Measurements from ENCODE around the gene CROT. TPM values are rescaled to one million over a fixed set of nuclear protein-coding genes. Genes with fewer than 3 reads are reported as not detected.

CROT gene
- total and polyA plus RNA-seq, 2 donors from 2014 or later = 17.0 to 23.2 TPM

- no peaks in the 10 kb centered on the region for H3K9me3 ChIP-seq (ENCODE audit: control insufficient read depth in 2 of 3, insufficient read depth in 1 of 3, low read length in 3 of 3)
- H3K4me3 ChIP-seq (ENCODE audit: low read length in 3 of 3) = no peak overlapping the region
- TF ChIP-seq CTCF (IDR thresholded peaks at IDR 0.05; ENCODE audit: borderline replicate concordance, extremely low read depth, insufficient read depth) = no peak
- DNase-seq (no peak), FAIRE-seq (no peak)
- H3K27ac ChIP-seq (ENCODE audit: low read depth in 2 of 2, low read length in 2 of 2) = no peak overlapping the region
- H3K9ac ChIP-seq (ENCODE audit: low read length in 3 of 3) = no peak overlapping the region
- peaks cover 0 to 9% (median 0%) of the 10 kb centered on the region in 3 donors for H3K36me3 ChIP-seq (ENCODE audit: control insufficient read depth in 2 of 3, insufficient read depth in 3 of 3, low read length in 3 of 3)
- intact Hi-C loops (cut with DNase I) = no loop called here
- H3K27me3 ChIP-seq (ENCODE audit: control insufficient read depth, insufficient read depth, low read length) = no peaks in the 10 kb centered on the region
- H3K4me1 ChIP-seq (ENCODE audit: control insufficient read depth in 2 of 3, insufficient read depth in 2 of 3, low read depth in 1 of 3, low read length in 3 of 3) = peaks cover 2 to 6% (median 3%) of the 10 kb centered on the region in 3 donors
These were observed 1.7 kb downstream of the CROT start for GRCh38 chr7:87347207-87347606.

GRCh38 chr7:87347664-87348063 lies 2.2 kb downstream of the CROT start:
- no peaks in the 10 kb centered on the region for H3K9me3 ChIP-seq (ENCODE audit: control insufficient read depth in 2 of 3, insufficient read depth in 1 of 3, low read length in 3 of 3)
- no peak overlapping the region for H3K27ac ChIP-seq (ENCODE audit: low read depth in 2 of 2, low read length in 2 of 2)
- no peak for FAIRE-seq
- H3K36me3 ChIP-seq (ENCODE audit: control insufficient read depth in 2 of 3, insufficient read depth in 3 of 3, low read length in 3 of 3) = peaks cover 0 to 9% (median 0%) of the 10 kb centered on the region in 3 donors
- H3K4me3 ChIP-seq (ENCODE audit: low read length in 3 of 3) = no peak overlapping the region
- H3K9ac ChIP-seq (ENCODE audit: low read length in 3 of 3) = no peak overlapping the region
- no peak for DNase-seq
- peaks cover 2 to 6% (median 3%) of the 10 kb centered on the region in 3 donors for H3K4me1 ChIP-seq (ENCODE audit: control insufficient read depth in 2 of 3, insufficient read depth in 2 of 3, low read depth in 1 of 3, low read length in 3 of 3)
- TF ChIP-seq CTCF (IDR thresholded peaks at IDR 0.05; ENCODE audit: borderline replicate concordance, extremely low read depth, insufficient read depth) = no peak
- H3K27me3 ChIP-seq (ENCODE audit: control insufficient read depth, insufficient read depth, low read length) = no peaks in the 10 kb centered on the region
- intact Hi-C loops (cut with DNase I) = no loop called here

DNA sequence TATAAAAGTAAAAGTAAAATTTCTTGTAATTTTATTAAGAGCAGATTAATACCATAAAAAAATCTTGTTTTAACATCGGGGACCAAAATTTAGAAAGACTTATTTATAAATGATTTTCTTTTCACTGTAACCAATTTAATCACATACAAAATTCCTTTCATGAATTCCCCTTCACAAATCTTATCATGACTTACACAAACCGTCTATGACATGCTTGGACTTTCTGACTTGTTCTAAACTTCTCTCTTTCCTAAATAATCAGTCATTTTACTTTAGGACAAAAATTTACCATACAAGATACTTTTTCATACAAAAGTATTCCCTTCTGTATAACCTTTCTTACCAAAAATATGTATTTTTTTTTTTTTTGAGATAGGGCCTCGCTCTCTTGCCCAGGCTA lies 9.3 kb downstream of the CROT start:
- peaks cover 3 to 11% (median 9%) of the 10 kb centered on the region in 3 donors for H3K36me3 ChIP-seq (ENCODE audit: control insufficient read depth in 2 of 3, insufficient read depth in 3 of 3, low read length in 3 of 3)

More for the DNA sequence above, 9.3 kb downstream of the CROT start:
- H3K9me3 ChIP-seq (ENCODE audit: control insufficient read depth in 2 of 3, insufficient read depth in 1 of 3, low read length in 3 of 3) = no peaks in the 10 kb centered on the region
- no peak overlapping the region for H3K27ac ChIP-seq (ENCODE audit: low read depth in 2 of 2, low read length in 2 of 2)
- TF ChIP-seq CTCF (IDR thresholded peaks at IDR 0.05; ENCODE audit: borderline replicate concordance, extremely low read depth, insufficient read depth) = no peak
- DNase-seq = peak in 2 of 5 donors; percentile 11 to 19
- H3K4me3 ChIP-seq (ENCODE audit: low read length in 3 of 3) = no peak overlapping the region
- H3K9ac ChIP-seq (ENCODE audit: low read length in 3 of 3) = no peak overlapping the region
- H3K4me1 ChIP-seq (ENCODE audit: control insufficient read depth in 2 of 3, insufficient read depth in 2 of 3, low read depth in 1 of 3, low read length in 3 of 3) = no peaks in the 10 kb centered on the region
- intact Hi-C loops (cut with DNase I) = no loop called here
- FAIRE-seq = no peak
- no peaks in the 10 kb centered on the region for H3K27me3 ChIP-seq (ENCODE audit: control insufficient read depth, insufficient read depth, low read length)

Measured in kidney (tissue), 14 donors.